Measurements from ENCODE around the gene GABRE. TPM values are rescaled to one million over a fixed set of nuclear protein-coding genes. Genes with fewer than 3 reads are reported as not detected.

Gene GABRE
- total and polyA plus RNA-seq, 8 donors = 4.2 to 51.4 (median 12.8) TPM

GRCh38 chrX:151912221-151912620 lies 62.3 kb downstream of the GABRE start:
- TF ChIP-seq CTCF (IDR thresholded peaks at IDR 0.05) = no peak
- Histone ChIP-seq H3K4me1 (no peaks in the 10 kb centered on the region), H3K36me3 (no peaks in the 10 kb centered on the region), H3K27me3 (no peaks in the 10 kb centered on the region), H3K4me3 (no peak overlapping the region), H3K27ac (no peak overlapping the region), H3K9me3 (no peaks in the 10 kb centered on the region)
- WGBS, 2 donors = 68 to 71% methylated on average over 10 of the region's 11 CpGs
- ATAC-seq = no peak
- no peak for DNase-seq
- intact Hi-C loops (cut with DNase I) = no loop called here
- FAIRE-seq = no peak

GRCh38 chrX:151904989-151905388 lies 69.5 kb downstream of the GABRE start:
- Histone ChIP-seq H3K9me3 (no peaks in the 10 kb centered on the region), H3K36me3 (no peaks in the 10 kb centered on the region), H3K4me1 (no peaks in the 10 kb centered on the region), H3K4me3 (no peak overlapping the region), H3K27ac (no peak overlapping the region), H3K27me3 (no peaks in the 10 kb centered on the region)
- ATAC-seq = no peak
- intact Hi-C loops (cut with DNase I) = no loop called here
- WGBS, 2 donors = 54 to 56% methylated on average over 12 of the region's 12 CpGs
- no peak for TF ChIP-seq CTCF (IDR thresholded peaks at IDR 0.05)
- no peak for FAIRE-seq
- DNase-seq = no peak

Small RNA genes within 50 kb of the gene (microRNA-seq; reads per million reads assigned to microRNA genes)
- gene MIR224 (370 to 477 reads per million in 2 donors), gene MIR452 (141 to 247 reads per million in 2 donors)

Other genes starting within 250 kb of the GABRE start
- gene CNGA2, start 239.9 kb downstream of the GABRE start, total RNA-seq = not detected
- gene CNGA2, start 239.9 kb downstream of the GABRE start, polyA plus RNA-seq = not detected
- not detected for gene MAGEA4, start 61.8 kb downstream of the GABRE start, total RNA-seq
- not detected for gene MAGEA4, start 61.8 kb downstream of the GABRE start, polyA plus RNA-seq
- gene MAGEA10, start 163.9 kb upstream of the GABRE start, total RNA-seq = not detected
- not detected for gene MAGEA10, start 163.9 kb upstream of the GABRE start, polyA plus RNA-seq

Data from pancreas (tissue), 10 donors.